NCI-H187 treated with DMSO at 0.1 percent for 48 hours (cell line): ENCODE results near the gene SOX8.
"Not testable (repeated sequence)": the region's sequence is repeated elsewhere in the genome, so short reads cannot be mapped to it uniquely, and the experiment has no call there.

Experiments
- DNase-seq: peaks from one replicate; lab custom pipeline; 2025; lab: John Stamatoyannopoulos, UW

Gene SOX8

GRCh38 chr16:1007284-1007850, 25.8 kb downstream of the SOX8 start:
- DNase-seq: no peak

- DNase-seq: no peak
These were observed 26.5 kb downstream of the SOX8 start for GRCh38 chr16:1008085-1008484.

- DNase-seq: no peak
These were observed 28.0 kb downstream of the SOX8 start for GRCh38 chr16:1009358-1010150.

GRCh38 chr16:1010251-1010650, 28.7 kb downstream of the SOX8 start:
- DNase-seq: no peak

- DNase-seq: no peak
These were observed 29.2 kb downstream of the SOX8 start for GRCh38 chr16:1010815-1011214.

GRCh38 chr16:1011316-1012082, 29.9 kb downstream of the SOX8 start:
- DNase-seq: no peak

- DNase-seq: no peak
These were observed 30.6 kb downstream of the SOX8 start for GRCh38 chr16:1012135-1012534.

- DNase-seq: no peak
These were observed 31.4 kb downstream of the SOX8 start for GRCh38 chr16:1012722-1013592.

- DNase-seq: no peak
These were observed 32.0 kb downstream of the SOX8 start for GRCh38 chr16:1013593-1013900.

- DNase-seq: no peak
These were observed 32.7 kb downstream of the SOX8 start for GRCh38 chr16:1014221-1014620.

GRCh38 chr16:1014771-1015495, 33.4 kb downstream of the SOX8 start:
- no peak for DNase-seq

- no peak for DNase-seq
These were observed 37.1 kb downstream of the SOX8 start for GRCh38 chr16:1018447-1019198.

- DNase-seq: no peak
These were observed 37.9 kb downstream of the SOX8 start for GRCh38 chr16:1019231-1020090.

- DNase-seq: no peak
These were observed 38.5 kb downstream of the SOX8 start for GRCh38 chr16:1020091-1020399.

GRCh38 chr16:1020591-1020990, 39.0 kb downstream of the SOX8 start:
- no peak for DNase-seq

- no peak for DNase-seq
These were observed 40.1 kb downstream of the SOX8 start for GRCh38 chr16:1021553-1022160.

- no peak for DNase-seq
These were observed 40.9 kb downstream of the SOX8 start for GRCh38 chr16:1022466-1022865.

- DNase-seq: no peak
These were observed 42.6 kb downstream of the SOX8 start for GRCh38 chr16:1024138-1024537.

- not testable (repeated sequence) for DNase-seq
These were observed 43.7 kb downstream of the SOX8 start for GRCh38 chr16:1025183-1025809.
